Measurements from ENCODE around the gene NTM.

GRCh38 chr11:131829725-131830124 lies 459.3 kb downstream of the NTM start:
- TF ChIP-seq, protein P1, sequence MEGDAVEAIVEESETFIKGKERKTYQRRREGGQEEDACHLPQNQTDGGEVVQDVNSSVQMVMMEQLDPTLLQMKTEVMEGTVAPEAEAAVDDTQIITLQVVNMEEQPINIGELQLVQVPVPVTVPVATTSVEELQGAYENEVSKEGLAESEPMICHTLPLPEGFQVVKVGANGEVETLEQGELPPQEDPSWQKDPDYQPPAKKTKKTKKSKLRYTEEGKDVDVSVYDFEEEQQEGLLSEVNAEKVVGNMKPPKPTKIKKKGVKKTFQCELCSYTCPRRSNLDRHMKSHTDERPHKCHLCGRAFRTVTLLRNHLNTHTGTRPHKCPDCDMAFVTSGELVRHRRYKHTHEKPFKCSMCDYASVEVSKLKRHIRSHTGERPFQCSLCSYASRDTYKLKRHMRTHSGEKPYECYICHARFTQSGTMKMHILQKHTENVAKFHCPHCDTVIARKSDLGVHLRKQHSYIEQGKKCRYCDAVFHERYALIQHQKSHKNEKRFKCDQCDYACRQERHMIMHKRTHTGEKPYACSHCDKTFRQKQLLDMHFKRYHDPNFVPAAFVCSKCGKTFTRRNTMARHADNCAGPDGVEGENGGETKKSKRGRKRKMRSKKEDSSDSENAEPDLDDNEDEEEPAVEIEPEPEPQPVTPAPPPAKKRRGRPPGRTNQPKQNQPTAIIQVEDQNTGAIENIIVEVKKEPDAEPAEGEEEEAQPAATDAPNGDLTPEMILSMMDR (IDR thresholded peaks at IDR 0.05) = no peak
- no peak for TF ChIP-seq ZFX (IDR thresholded peaks at IDR 0.05; ENCODE audit: borderline replicate concordance)
